Measurements from ENCODE around the gene CDH18.
"Not testable (repeated sequence)": the region's sequence is repeated elsewhere in the genome, so short reads cannot be mapped to it uniquely, and the experiment has no call there.

The CDH18 gene

GRCh38 chr5:19880859-19881436, 107.1 kb downstream of the CDH18 start:
- no peak for DNase-seq (ENCODE audit: low read depth, low spot score)
- no peak overlapping the region for H3K4me3 ChIP-seq (ENCODE audit: low read length)

GRCh38 chr5:19880458-19880857, 107.5 kb downstream of the CDH18 start:
- no peak for DNase-seq (ENCODE audit: low read depth, low spot score)

GRCh38 chr5:19874811-19875210, 113.2 kb downstream of the CDH18 start:
- no peak overlapping the region for H3K4me3 ChIP-seq (ENCODE audit: low read length)
- no peak for DNase-seq (ENCODE audit: low read depth, low spot score)

More at GRCh38 chr5:19880458-19880857, 107.5 kb downstream of the CDH18 start:
- H3K4me3 ChIP-seq (ENCODE audit: low read length), result no peak overlapping the region

GRCh38 chr5:19866090-19866450, 121.9 kb downstream of the CDH18 start:
- no peak overlapping the region for H3K4me3 ChIP-seq (ENCODE audit: low read length)
- DNase-seq (ENCODE audit: low read depth, low spot score), result no peak

- H3K4me3 ChIP-seq (ENCODE audit: low read length), result no peak overlapping the region
- DNase-seq (ENCODE audit: low read depth, low spot score), result no peak
These were observed 122.5 kb downstream of the CDH18 start for GRCh38 chr5:19865336-19866089.

- no peak overlapping the region for H3K4me3 ChIP-seq (ENCODE audit: low read length)
- no peak for DNase-seq (ENCODE audit: low read depth, low spot score)
These were observed 125.3 kb downstream of the CDH18 start for GRCh38 chr5:19862711-19863110.

- DNase-seq (ENCODE audit: low read depth, low spot score), result no peak
- no peak overlapping the region for H3K4me3 ChIP-seq (ENCODE audit: low read length)
These were observed 129.0 kb downstream of the CDH18 start for GRCh38 chr5:19859020-19859419.

- H3K4me3 ChIP-seq (ENCODE audit: low read length), result no peak overlapping the region
- DNase-seq (ENCODE audit: low read depth, low spot score), result no peak
These were observed 132.1 kb downstream of the CDH18 start for GRCh38 chr5:19855931-19856330.

- DNase-seq (ENCODE audit: low read depth, low spot score), result no peak
- H3K4me3 ChIP-seq (ENCODE audit: low read length), result no peak overlapping the region
These were observed 132.5 kb downstream of the CDH18 start for GRCh38 chr5:19855453-19855852.

- no peak for DNase-seq (ENCODE audit: low read depth, low spot score)
- H3K4me3 ChIP-seq (ENCODE audit: low read length), result no peak overlapping the region
These were observed 133.0 kb downstream of the CDH18 start for GRCh38 chr5:19855031-19855430.

GRCh38 chr5:19853616-19854240, 134.3 kb downstream of the CDH18 start:
- no peak for DNase-seq (ENCODE audit: low read depth, low spot score)
- no peak overlapping the region for H3K4me3 ChIP-seq (ENCODE audit: low read length)

- no peak overlapping the region for H3K4me3 ChIP-seq (ENCODE audit: low read length)
- no peak for DNase-seq (ENCODE audit: low read depth, low spot score)
These were observed 150.3 kb downstream of the CDH18 start for GRCh38 chr5:19837536-19838174.

- no peak overlapping the region for H3K4me3 ChIP-seq (ENCODE audit: low read length)
- DNase-seq (ENCODE audit: low read depth, low spot score), result no peak
These were observed 152.6 kb downstream of the CDH18 start for GRCh38 chr5:19835442-19835841.

GRCh38 chr5:19812720-19813119, 175.3 kb downstream of the CDH18 start:
- H3K4me3 ChIP-seq (ENCODE audit: low read length); DNase-seq (ENCODE audit: low read depth, low spot score): not testable (repeated sequence)

- no peak for DNase-seq (ENCODE audit: low read depth, low spot score)
- H3K4me3 ChIP-seq (ENCODE audit: low read length), result no peak overlapping the region
These were observed 181.2 kb downstream of the CDH18 start for GRCh38 chr5:19806756-19807155.

- DNase-seq (ENCODE audit: low read depth, low spot score), result no peak
- H3K4me3 ChIP-seq (ENCODE audit: low read length), result no peak overlapping the region
These were observed 185.3 kb downstream of the CDH18 start for GRCh38 chr5:19802686-19803085.

GRCh38 chr5:19795218-19795617, 192.8 kb downstream of the CDH18 start:
- DNase-seq (ENCODE audit: low read depth, low spot score), result no peak
- H3K4me3 ChIP-seq (ENCODE audit: low read length), result no peak overlapping the region

- H3K4me3 ChIP-seq (ENCODE audit: low read length), result no peak overlapping the region
- DNase-seq (ENCODE audit: low read depth, low spot score), result no peak
These were observed 197.1 kb downstream of the CDH18 start for GRCh38 chr5:19790829-19791466.

GRCh38 chr5:19782566-19782965, 205.4 kb downstream of the CDH18 start:
- no peak for DNase-seq (ENCODE audit: low read depth, low spot score)
- H3K4me3 ChIP-seq (ENCODE audit: low read length), result no peak overlapping the region

GRCh38 chr5:19777363-19777762, 210.6 kb downstream of the CDH18 start:
- DNase-seq (ENCODE audit: low read depth, low spot score), result no peak
- H3K4me3 ChIP-seq (ENCODE audit: low read length), result no peak overlapping the region

Measured in Jurkat, Clone E6-1 (cell line).